GM12878 (cell line): ENCODE measurements around the gene TRAPPC6A. TPM values are rescaled to one million over a fixed set of nuclear protein-coding genes. Genes with fewer than 3 reads are reported as not detected.

Experiments
- CHD1 ChIP-seq: IDR thresholded peaks from 2 replicates; pipeline ENCODE4 v1.6.1; 2012; ENCODE audit warnings: low read depth, low read length, improper control_type of control experiment
- CHD2 ChIP-seq: IDR thresholded peaks from 2 replicates; pipeline ENCODE4 v1.6.1; 2011; ENCODE audit warnings: low read depth, low read length, improper control_type of control experiment, borderline replicate concordance
- CHD4 ChIP-seq: fragments of 200-600 bp; sonication (generic); IDR thresholded peaks from 2 replicates; pipeline ENCODE4 v1.6.1; 2016; ENCODE audit warnings: mild to moderate bottlenecking
- CREB1 ChIP-seq: IDR thresholded peaks from 2 replicates; pipeline ENCODE4 v1.6.1; 2012; ENCODE audit warnings: low read depth, mild to moderate bottlenecking, inconsistent platforms
- CTCF ChIP-seq, 3 experiments: IDR thresholded peaks in 2 of 3; conservative IDR thresholded peaks in 1 of 3; 2 replicates each; pipeline ENCODE4 v1.5.1; 2011; ENCODE audit warnings: low read depth in 3 of 3, low read length in 3 of 3, mild to moderate bottlenecking in 3 of 3, control low read depth in 2 of 3, moderate library complexity in 2 of 3, inconsistent platforms in 1 of 3, mixed read lengths in 1 of 3; ENCODE audit not compliant: control insufficient read depth in 2 of 3, insufficient read depth in 1 of 3; ENCODE audit errors: extremely low read depth in 1 of 3
- GABPA ChIP-seq: IDR thresholded peaks from 2 replicates; pipeline ENCODE4 v1.6.1; 2014; ENCODE audit warnings: antibody characterized with exemption, low read depth, mild to moderate bottlenecking, inconsistent platforms
- GATAD2B ChIP-seq: fragments of 450-650 bp; conservative IDR thresholded peaks from 2 replicates; pipeline ENCODE4 v1.6.1; 2017; ENCODE audit warnings: low read depth, mild to moderate bottlenecking, moderate library complexity
- HDGF ChIP-seq: fragments of 450-650 bp; IDR thresholded peaks from 2 replicates; pipeline ENCODE4 v1.6.1; 2016; ENCODE audit warnings: antibody characterized with exemption
- HSF1 ChIP-seq: fragments of 150-350 bp; IDR thresholded peaks from 2 replicates; pipeline ENCODE4 v1.6.1; 2014; ENCODE audit warnings: mild to moderate bottlenecking, low read depth, low read length
- IKZF2 ChIP-seq, 2 experiments: fragments of 450-650 bp; IDR thresholded peaks; 2 replicates each; pipeline ENCODE4 v1.6.1; 2017; ENCODE audit warnings: mild to moderate bottlenecking in 2 of 2, moderate library complexity in 2 of 2
- JUNB ChIP-seq: IDR thresholded peaks from 2 replicates; pipeline ENCODE4 v1.6.1; 2016; ENCODE audit warnings: antibody characterized with exemption, mild to moderate bottlenecking
- KDM1A ChIP-seq: fragments of 200-600 bp; sonication (generic); IDR thresholded peaks from 2 replicates; pipeline ENCODE4 v1.6.1; 2016; ENCODE audit warnings: borderline replicate concordance
- NFYB ChIP-seq: IDR thresholded peaks from 2 replicates; pipeline ENCODE4 v1.6.1; 2011; ENCODE audit warnings: low read depth, mild to moderate bottlenecking, low read length, improper control_type of control experiment, moderate library complexity; ENCODE audit not compliant: insufficient read depth
- NKRF ChIP-seq: fragments of 450-650 bp; conservative IDR thresholded peaks from 2 replicates; pipeline ENCODE4 v1.6.1; 2017; ENCODE audit warnings: mild to moderate bottlenecking, moderate library complexity
- POLR2AphosphoS5 ChIP-seq: IDR thresholded peaks from 2 replicates; pipeline ENCODE4 v1.6.1; 2011; ENCODE audit warnings: mild to moderate bottlenecking, low read length, inconsistent platforms
- PRDM15 ChIP-seq: fragments of 450-650 bp; formaldehyde crosslinking; IDR thresholded peaks from 2 replicates; pipeline ENCODE4 v1.4.0; 2020; ENCODE audit warnings: mild to moderate bottlenecking, moderate library complexity
- RAD21 ChIP-seq: IDR thresholded peaks from 2 replicates; pipeline ENCODE4 v1.6.1; 2011; ENCODE audit warnings: mild to moderate bottlenecking, low read depth, low read length, moderate library complexity; ENCODE audit not compliant: insufficient read depth
- RB1 ChIP-seq: fragments of 450-650 bp; formaldehyde crosslinking; IDR thresholded peaks from 2 replicates; pipeline ENCODE4 v1.6.1; 2017; ENCODE audit warnings: mild to moderate bottlenecking, borderline replicate concordance
- RBBP5 ChIP-seq: fragments of 200-600 bp; sonication (generic); conservative IDR thresholded peaks from 2 replicates; pipeline ENCODE4 v1.6.1; 2016
- SREBF1 ChIP-seq: IDR thresholded peaks from 2 replicates; pipeline ENCODE4 v1.6.1; 2012; ENCODE audit warnings: mild to moderate bottlenecking, low read length
- TAF1 ChIP-seq: IDR thresholded peaks from 2 replicates; pipeline ENCODE4 v1.6.1; 2011; ENCODE audit warnings: mild to moderate bottlenecking, low read depth, low read length, borderline replicate concordance
- TCF12 ChIP-seq: IDR thresholded peaks from 2 replicates; pipeline ENCODE4 v1.6.1; 2011; ENCODE audit warnings: low read depth, mild to moderate bottlenecking, low read length
- TCF3 ChIP-seq: IDR thresholded peaks from 2 replicates; pipeline ENCODE4 v1.6.1; 2012; ENCODE audit warnings: low read depth, mild to moderate bottlenecking, low read length, borderline replicate concordance; ENCODE audit not compliant: insufficient read depth
- YBX1 ChIP-seq: fragments of 450-650 bp; IDR thresholded peaks from 2 replicates; pipeline ENCODE4 v1.6.1; 2016; ENCODE audit warnings: antibody characterized with exemption
- polyA plus RNA-seq, 11 experiments: library from polyadenylated mRNA; depleted of rRNA in 4 of 11; unstranded in 6 of 11; stranded (reverse) in 5 of 11; fragments of >200 nt; fragmentation: Nextera tagmentation in 4 of 11; fragmentation: Illumina TruSeq in 1 of 11; extraction: Ambion mirVana in 4 of 11; extraction: Trizol in 1 of 11; gene quantifications; 1 replicate in 1 of 11; 2 replicates in 10 of 11; pipeline versions ENCODE4 v1.2.1 to v1.2.3, GENCODE V29; 2011 to 2016; ENCODE audit warnings: inconsistent platforms in 2 of 11, missing spikeins in 2 of 11, low read depth in 1 of 11
- total RNA-seq, 4 experiments: library from RNA; depleted of rRNA in 3 of 4; stranded (reverse); fragments of >200 nt in 3 of 4; fragmentation: Illumina TruSeq in 1 of 4; extraction: Trizol in 1 of 4; gene quantifications; 2 replicates each; pipeline versions ENCODE4 v1.2.1 to v1.2.3, GENCODE V29; 2013 to 2021

The TRAPPC6A gene
- total and polyA plus RNA-seq, 10 of the 15 experiments (the other 5 are each of a cell fraction or from before 2014, with no cell fraction given): 1.8 to 83.9 (median 35.8) TPM

GRCh38 chr19:45121827-45122345 is 56.2 kb downstream of the TRAPPC6A start (continued):
- TF ChIP-seq PRDM15 (CRISPR knock-in tag): no peak
- no peak for TF ChIP-seq SREBF1
- TF ChIP-seq CREB1: no peak
- no peak for TF ChIP-seq RB1
- TF ChIP-seq TCF12: no peak
- peak; percentile 25; the same call in 1 of the 2 replicates for TF ChIP-seq CHD2
- no peak for TF ChIP-seq KDM1A
- no peak for TF ChIP-seq NFYB
- TF ChIP-seq GABPA: no peak
- no peak for TF ChIP-seq TAF1
- peak; percentile 68 for TF ChIP-seq GATAD2B
- TF ChIP-seq CHD1: no peak
- 0 out of 2 replicates have a peak, but pooled peaks have one; percentile 50 for TF ChIP-seq HDGF
- no peak for TF ChIP-seq TCF3
- no peak for TF ChIP-seq CHD4
- TF ChIP-seq NKRF: no peak
- no peak for TF ChIP-seq JUNB
- no peak for TF ChIP-seq RBBP5
- TF ChIP-seq YBX1: no peak
- TF ChIP-seq HSF1: no peak
- no peak for TF ChIP-seq CTCF (IDR thresholded peaks at IDR 0.05 in 2 of 3, conservative IDR thresholded peaks at IDR 0.05 in 1 of 3; ENCODE audit: control insufficient read depth in 2 of 3, extremely low read depth in 1 of 3, insufficient read depth in 1 of 3, low read depth in 3 of 3, low read length in 3 of 3)
- no peak for TF ChIP-seq RAD21
- TF ChIP-seq IKZF2 (IDR thresholded peaks at IDR 0.05): peak; percentile 50 to 83; a peak in 3 of 4 replicates
- no peak for TF ChIP-seq POLR2AphosphoS5
